IPS-18c (cell line): ENCODE data around the gene RPL22.

Source experiments
- H3K4me3 ChIP-seq: 2 replicates; pipeline ENCODE4 v1.7.0; 2013; ENCODE audit warnings: low read depth, mild to moderate bottlenecking, low read length, moderate library complexity; ENCODE audit not compliant: insufficient read depth
- H3K9me3 ChIP-seq: one replicate; pipeline ENCODE4 v1.6.1; 2013; ENCODE audit warnings: mild to moderate bottlenecking, low read length, moderate library complexity; ENCODE audit not compliant: control insufficient read depth, insufficient read depth

Gene RPL22

DNA sequence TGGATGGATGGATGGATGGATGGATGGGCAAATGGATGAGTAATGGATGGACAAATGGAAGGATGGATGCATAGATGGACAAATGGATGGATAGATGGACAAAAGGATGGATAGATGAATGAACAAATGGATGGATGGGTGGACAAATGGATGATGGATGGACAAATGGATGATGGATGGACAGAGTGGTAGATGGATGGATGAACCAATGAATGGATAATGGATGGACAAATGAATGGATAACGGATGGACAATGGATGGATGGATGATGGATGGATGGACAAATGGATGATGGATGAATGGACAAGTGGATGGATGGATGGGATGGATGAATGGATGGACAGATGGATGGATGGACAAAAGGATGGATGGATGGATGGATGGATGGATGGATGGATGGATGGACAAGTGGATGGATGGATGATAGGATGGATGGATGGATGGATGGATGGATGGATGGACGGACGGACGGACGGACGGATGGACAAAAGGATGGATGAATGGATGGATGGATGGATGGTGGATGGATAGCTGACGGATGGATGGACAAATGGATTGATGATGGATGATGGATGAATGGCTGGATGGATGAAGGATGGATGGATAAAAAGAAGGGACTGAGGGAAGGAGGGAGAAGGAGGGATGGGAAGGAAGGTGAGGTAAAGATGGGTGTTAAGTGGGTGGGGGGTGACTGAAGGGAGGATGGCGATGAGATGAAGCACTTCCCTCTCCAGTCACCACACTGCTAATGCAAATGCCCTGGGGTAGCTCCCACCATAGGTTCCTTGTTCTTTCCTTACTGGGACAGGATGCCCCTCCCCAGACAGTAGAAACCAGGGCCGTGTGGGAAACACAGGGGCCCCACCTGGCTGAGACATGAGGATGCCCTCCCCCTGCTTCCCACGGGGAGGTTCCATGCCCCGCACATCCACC, 49.1 kb downstream of the RPL22 start:
- no peak overlapping the region for H3K4me3 ChIP-seq
- peaks cover 3% of the 10 kb centered on the region for H3K9me3 ChIP-seq

GRCh38 chr1:6149597-6149996, 49.8 kb downstream of the RPL22 start:
- Histone ChIP-seq H3K9me3 (peaks cover 3% of the 10 kb centered on the region), H3K4me3 (no peak overlapping the region)

- Histone ChIP-seq H3K9me3 (peaks cover 3% of the 10 kb centered on the region), H3K4me3 (peak overlapping the region; percentile 40)
These were observed 50.7 kb downstream of the RPL22 start for GRCh38 chr1:6148497-6149241.

GRCh38 chr1:6145864-6146410, 53.5 kb downstream of the RPL22 start:
- peaks cover 3% of the 10 kb centered on the region for H3K9me3 ChIP-seq
- H3K4me3 ChIP-seq: no peak overlapping the region

DNA sequence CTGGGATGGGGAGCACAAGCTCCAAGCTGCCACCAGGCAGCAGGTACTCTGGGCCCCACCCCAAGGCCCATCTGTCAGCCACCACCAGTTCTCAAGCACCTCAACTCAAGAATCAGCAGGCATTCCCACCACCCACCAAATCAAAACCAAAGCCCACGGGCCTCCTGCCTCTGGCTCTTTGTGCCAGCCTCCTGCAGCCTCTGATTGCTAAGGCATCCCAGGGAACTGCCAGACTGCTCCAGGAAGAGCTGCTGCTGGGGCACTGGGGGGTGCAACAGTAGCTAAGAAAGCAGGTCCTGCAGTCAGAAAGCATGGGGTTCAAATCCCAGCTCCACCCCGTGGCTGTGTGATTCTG, 54.0 kb downstream of the RPL22 start:
- H3K4me3 ChIP-seq: no peak overlapping the region

DNA sequence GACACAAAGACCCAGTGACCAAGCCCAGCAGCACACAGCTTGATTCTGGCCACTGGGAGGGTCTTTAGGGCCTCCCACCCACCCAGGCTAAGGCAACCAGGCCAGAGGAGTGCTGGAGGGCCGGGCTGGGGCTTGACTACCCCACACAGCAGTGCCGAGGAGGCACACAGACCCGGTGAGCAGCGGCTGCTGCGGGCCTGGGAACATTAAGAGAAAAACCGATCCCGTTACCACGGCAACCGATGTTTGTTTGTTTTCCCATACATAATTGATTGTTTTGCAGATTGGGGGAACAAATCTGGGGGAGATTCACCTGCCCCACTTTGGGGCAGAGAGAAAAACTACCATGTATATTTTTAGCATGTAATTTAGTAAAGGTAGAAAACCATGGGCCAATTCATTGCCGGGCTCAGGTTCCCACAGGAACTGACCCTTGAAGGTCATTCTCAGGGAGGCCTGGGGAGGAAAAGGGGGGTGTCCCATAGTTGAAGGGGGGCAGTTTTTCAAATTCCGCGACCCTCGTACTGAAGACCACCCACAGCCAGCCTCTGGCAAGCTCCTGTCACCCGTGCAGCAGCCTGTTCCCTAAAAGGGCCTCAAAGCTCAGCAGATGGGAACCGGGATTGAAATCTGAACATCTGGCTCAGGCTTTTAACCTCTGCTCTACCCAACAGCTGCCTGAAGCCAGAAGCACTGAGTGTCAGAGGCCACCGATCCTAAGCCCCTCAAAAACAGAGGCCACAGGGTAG, 54.6 kb downstream of the RPL22 start:
- Histone ChIP-seq H3K9me3 (peaks cover 3% of the 10 kb centered on the region), H3K4me3 (no peak overlapping the region)

More for the DNA sequence above, 54.0 kb downstream of the RPL22 start:
- H3K9me3 ChIP-seq: peaks cover 3% of the 10 kb centered on the region

- H3K4me3 ChIP-seq: no peak overlapping the region
- peaks cover 3% of the 10 kb centered on the region for H3K9me3 ChIP-seq
These were observed 55.2 kb downstream of the RPL22 start for GRCh38 chr1:6144175-6144574.

DNA sequence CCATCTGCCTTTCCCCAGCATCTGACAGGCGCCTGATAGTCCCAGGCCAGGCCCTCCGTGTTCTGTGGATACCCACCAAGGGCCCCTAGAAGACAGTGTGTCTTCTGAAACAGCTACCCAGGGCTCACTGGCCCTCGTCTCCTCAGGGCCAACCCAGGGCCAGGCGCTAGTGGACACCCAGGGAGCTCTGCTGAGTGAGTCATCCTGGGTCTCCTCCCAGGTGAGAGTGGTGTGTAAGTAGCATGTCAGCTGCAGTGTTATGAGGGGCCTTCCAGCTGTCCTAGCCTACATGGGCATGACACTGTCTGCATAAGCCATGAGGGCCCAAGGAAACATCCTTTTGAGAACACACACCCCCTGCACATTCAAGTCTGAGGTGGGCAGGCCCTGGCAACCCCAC, 56.0 kb downstream of the RPL22 start:
- no peaks in the 10 kb centered on the region for H3K9me3 ChIP-seq
- H3K4me3 ChIP-seq: no peak overlapping the region

DNA sequence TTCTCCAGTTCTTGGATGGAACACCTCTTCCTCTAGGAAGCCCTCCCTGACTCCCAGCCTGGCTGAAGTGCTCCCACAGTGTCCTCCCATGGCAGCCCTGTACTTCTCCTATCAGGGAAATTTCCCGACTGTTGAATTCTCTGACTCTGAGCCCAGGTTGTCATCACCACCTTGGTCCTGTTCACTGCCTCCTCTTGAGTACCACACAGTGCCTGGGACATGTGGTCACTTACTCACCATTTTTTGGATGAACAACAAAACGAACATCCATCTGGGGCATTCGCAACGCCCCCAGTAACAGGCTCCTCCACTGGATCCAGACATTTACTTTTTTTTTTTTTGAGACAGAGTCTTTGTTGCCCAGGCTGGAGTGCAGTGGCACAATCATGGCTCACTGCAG, 56.7 kb downstream of the RPL22 start:
- no peak overlapping the region for H3K4me3 ChIP-seq
- H3K9me3 ChIP-seq: no peaks in the 10 kb centered on the region

- Histone ChIP-seq H3K9me3 (no peaks in the 10 kb centered on the region), H3K4me3 (no peak overlapping the region)
These were observed 57.3 kb downstream of the RPL22 start for GRCh38 chr1:6142036-6142621.

DNA sequence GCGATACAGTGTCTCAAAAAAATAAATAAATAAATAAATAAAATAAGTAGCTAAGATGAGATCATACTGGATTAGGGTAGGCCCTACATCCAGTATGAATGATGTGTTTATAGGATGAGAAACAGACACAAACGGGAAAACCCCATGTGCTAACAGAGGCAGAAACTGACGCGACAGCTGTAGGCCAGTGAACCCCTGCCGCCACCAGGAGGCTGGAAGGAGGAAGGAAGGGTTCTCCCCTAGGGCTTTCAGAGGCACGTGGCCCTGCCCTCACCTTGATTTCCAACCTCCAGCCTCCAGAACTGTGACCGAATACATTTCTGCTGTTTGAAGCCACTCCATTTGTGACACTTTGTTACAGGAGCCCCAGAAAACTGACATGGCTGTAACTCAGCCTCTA, 57.8 kb downstream of the RPL22 start:
- H3K4me3 ChIP-seq: no peak overlapping the region

DNA sequence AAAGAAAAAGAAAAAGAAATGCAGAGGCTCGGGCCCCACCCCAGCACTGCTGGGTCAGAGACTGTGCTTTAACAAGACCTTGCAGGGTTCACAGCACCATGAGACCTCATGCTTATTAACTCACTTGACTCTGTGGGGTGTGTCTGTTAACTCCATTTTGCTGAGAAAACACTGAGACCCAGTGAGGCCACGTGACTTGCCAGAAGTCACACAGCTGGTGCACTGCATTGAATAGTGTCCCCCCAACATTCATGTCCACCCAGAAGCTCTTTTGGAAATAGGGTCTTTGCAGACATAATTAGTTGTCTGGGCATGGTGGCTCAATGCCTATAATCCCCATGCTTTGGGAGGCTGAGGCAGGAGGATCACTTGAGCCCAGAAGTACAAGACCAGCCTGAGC, 59.0 kb downstream of the RPL22 start:
- Histone ChIP-seq H3K4me3 (no peak overlapping the region), H3K9me3 (no peaks in the 10 kb centered on the region)

More for the DNA sequence above, 57.8 kb downstream of the RPL22 start:
- H3K9me3 ChIP-seq: no peaks in the 10 kb centered on the region

- H3K9me3 ChIP-seq: no peaks in the 10 kb centered on the region
- no peak overlapping the region for H3K4me3 ChIP-seq
These were observed 61.6 kb downstream of the RPL22 start for GRCh38 chr1:6137758-6138157.

DNA sequence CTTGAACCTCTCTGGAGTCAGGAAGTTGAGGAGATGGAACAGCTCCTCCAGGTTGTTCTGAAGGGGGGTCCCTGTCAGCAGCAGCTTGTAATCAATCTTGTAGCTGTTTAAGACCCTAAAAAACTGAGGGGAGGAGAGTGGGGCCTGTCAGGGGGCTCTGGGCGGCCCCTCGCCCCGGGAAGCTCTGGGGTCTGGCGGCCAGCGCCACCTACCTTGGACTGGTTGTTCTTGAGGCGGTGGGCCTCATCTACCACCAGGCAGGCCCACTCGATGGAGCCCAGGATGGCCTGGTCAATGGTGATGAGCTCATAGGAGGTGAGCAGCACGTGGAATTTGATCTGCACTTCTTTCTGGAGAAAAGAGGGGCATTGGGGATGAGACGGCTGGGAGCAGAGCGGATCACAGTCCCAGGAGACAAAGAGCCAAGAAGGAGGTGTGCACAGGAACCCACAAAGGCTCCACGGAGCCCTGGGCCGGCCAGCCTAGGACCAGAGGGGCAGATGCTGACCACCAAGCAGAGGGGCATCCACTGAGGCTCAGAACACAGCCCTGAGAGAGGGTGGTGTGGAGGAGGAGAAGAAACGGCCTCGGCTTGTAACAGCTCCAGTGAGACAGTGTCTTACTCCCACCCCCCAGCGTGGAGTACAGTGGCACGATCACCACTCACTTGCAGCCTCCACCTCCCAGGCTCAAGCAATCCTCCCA, 62.7 kb downstream of the RPL22 start:
- H3K9me3 ChIP-seq: no peaks in the 10 kb centered on the region

More for the DNA sequence above, 62.7 kb downstream of the RPL22 start:
- H3K4me3 ChIP-seq: no peak overlapping the region
